ENCODE results near the gene VPS39.

VPS39 gene

GRCh38 chr15:42198516-42198915 is 9.6 kb downstream of the VPS39 start:
- no peak for DNase-seq (ENCODE audit: low read depth)

GRCh38 chr15:42194513-42194912 is 13.6 kb downstream of the VPS39 start:
- DNase-seq (ENCODE audit: low read depth): peak; percentile 91

DNA sequence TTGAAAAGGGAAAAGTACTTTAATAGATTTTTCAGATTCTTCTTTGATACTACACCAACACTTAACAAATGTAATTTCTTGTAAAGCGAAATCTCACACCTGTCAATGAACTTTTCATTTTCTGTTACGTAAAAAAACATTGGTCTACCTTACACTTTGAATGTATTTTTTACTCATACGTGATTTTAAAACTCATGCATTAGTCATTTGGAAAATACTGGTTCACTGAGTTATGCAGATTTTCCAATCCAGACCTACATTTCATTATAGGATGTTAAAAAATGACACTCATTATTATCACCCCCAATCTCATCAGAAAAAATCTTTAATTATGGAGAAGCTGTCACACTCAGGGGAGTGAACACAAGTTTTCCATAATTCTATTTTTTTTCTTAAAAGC is 14.7 kb downstream of the VPS39 start:
- no peak for DNase-seq (ENCODE audit: low read depth)

GRCh38 chr15:42191610-42192346 is 16.3 kb downstream of the VPS39 start:
- no peak for DNase-seq (ENCODE audit: low read depth)

DNA sequence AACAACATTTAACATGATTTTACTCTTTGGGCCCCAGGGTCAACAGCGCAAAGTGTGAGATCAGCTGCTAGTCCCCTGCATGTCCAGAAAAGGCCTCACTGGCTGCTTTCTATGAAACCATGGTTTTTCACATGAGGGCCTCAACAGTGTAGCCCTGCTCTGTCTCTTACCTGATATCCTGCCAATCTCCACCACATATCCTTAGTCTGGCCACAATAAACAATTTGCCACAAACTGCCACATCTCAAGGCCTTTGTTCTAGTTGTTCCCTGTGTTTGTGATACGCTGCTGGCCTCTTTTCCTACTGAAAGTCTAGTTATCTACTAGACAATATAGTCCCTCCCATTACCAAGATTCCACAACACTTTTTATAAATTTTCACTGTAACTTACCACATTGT is 17.7 kb downstream of the VPS39 start:
- no peak for DNase-seq (ENCODE audit: low read depth)

- no peak for DNase-seq (ENCODE audit: low read depth)
These were observed 22.3 kb downstream of the VPS39 start for GRCh38 chr15:42185801-42186200.

DNA sequence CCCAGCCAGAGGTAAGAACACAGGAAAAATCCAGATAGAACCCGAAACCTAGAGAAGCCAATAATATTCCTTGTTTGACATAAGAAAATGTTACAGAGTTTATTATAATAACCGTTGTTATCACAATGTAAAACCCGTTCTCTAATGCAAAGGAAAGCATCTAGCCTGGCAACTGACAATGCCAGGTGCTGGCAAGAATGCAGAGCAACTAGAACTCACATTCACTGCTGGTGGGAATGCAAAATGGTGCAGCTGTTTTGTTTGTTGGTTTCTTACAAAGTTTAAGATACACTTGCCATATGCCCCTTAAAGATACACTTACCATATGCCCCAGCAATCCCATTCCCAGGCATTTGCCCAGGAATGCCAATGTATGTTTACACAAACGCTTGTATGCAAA is 23.4 kb downstream of the VPS39 start:
- no peak for DNase-seq (ENCODE audit: low read depth)

- DNase-seq (ENCODE audit: low read depth): no peak
These were observed 23.8 kb downstream of the VPS39 start for GRCh38 chr15:42184296-42184695.

DNA sequence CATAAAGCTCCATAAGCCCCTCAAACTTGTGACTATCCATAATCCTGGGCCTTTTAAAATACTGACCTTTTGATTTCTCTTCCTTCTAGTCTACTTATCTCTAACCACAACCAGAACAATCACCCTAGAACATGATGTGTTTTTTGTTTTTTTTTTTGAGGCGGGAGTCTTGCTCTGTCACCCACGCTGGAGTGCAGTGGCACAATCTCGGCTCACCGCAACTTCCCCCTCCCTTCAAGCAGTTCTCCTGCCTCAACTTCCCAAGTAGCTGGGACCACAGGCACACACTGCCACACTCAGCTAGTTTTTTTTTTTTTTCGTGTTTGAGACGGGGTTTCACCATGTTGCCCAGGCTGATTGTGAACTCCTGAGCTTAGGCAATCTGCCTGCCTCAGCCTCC is 25.1 kb downstream of the VPS39 start:
- no peak for DNase-seq (ENCODE audit: low read depth)

DNA sequence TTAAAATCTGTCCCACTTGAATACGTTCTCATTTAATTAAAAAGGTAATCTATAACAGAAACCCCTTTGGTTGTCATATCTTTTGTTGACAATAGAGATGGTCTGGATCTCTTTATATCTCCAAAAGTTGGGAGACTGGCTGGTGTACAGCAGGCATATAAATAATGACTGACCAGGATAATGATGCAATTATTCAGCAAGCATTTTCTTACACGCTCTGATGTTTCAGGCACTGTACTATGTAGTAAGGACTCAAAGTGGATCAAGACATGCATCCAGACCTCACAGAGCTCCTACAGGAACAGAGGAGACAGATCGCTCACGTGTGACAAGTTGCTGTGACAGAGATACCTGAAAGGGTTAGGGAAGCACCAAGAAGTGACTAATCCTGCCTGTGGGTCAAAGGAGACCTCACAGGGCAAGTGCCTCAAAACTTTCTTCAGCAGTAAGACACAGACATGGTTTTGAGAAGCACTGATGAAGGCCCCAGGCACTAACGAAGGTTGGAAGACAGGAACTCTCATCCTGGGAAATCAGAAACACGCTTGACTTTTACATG is 25.7 kb downstream of the VPS39 start:
- DNase-seq (ENCODE audit: low read depth): no peak

- no peak for DNase-seq (ENCODE audit: low read depth)
These were observed 30.0 kb downstream of the VPS39 start for GRCh38 chr15:42178056-42178455.

GRCh38 chr15:42175671-42176070 is 32.4 kb downstream of the VPS39 start:
- no peak for DNase-seq (ENCODE audit: low read depth)

- no peak for DNase-seq (ENCODE audit: low read depth)
These were observed 35.6 kb downstream of the VPS39 start for GRCh38 chr15:42172475-42172874.

DNA sequence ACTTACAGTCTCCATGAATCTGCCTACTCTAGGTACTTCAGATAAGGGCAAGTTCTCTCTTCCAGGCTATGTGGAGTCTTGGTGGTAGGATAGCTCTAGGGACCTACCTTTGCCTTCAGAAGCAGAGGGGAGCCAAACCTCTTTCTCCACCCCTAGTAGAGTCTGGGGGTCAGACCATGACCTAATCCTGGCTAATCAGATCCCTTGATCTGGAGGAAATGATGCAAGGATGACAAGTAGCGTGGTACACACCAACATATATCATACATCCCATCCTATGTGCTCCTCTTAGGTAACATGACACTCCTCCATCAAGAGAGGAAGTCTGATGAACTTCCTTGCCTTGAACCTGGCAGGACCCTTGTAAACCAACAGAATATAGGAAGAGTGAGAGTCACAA is 36.3 kb downstream of the VPS39 start:
- DNase-seq (ENCODE audit: low read depth): no peak

- DNase-seq (ENCODE audit: low read depth): no peak
These were observed 37.0 kb downstream of the VPS39 start for GRCh38 chr15:42171122-42171521.

- no peak for DNase-seq (ENCODE audit: low read depth)
These were observed 41.7 kb downstream of the VPS39 start for GRCh38 chr15:42166225-42166940.

DNA sequence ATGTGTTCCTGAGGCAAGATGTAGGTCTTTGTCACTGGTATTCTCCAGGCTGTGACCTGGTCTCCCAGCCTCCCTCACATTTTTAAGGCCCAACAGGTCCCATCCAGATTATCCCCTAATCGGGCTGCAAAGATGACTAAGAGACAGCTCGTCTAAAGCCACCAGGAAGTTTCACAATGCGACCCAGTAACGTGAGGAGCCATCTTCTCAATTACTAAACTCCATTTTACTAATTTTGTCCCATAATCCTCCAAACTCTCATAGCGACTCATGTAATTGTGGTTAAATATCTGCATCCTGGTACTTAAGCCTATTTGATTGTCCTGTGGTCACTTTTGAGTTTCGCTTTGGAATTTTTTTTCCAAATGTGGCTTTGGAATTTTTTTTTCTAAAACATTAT is 43.0 kb downstream of the VPS39 start:
- peak; percentile 42 for DNase-seq (ENCODE audit: low read depth)

- no peak for DNase-seq (ENCODE audit: low read depth)
These were observed 44.1 kb downstream of the VPS39 start for GRCh38 chr15:42163947-42164550.

DNA sequence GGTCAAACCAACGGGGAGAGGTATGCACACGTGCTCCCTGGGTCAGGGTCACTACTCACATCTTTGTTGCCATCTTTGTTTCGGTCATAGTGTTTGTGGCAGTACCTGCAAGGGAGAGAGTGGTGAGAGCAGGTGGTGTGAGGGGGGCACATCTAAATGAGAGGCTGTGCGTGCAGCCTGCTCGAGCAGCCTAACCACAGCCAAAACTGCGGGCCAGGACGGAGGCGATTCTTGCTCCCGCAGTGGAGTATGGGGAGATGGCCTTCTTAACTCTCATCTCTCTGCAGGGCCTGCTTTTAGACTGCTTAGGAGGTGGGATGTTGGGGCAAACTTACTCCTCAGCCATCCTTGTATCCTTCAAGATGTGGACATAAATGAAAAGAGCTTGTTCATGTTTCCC is 44.8 kb downstream of the VPS39 start:
- DNase-seq (ENCODE audit: low read depth): no peak

DNA sequence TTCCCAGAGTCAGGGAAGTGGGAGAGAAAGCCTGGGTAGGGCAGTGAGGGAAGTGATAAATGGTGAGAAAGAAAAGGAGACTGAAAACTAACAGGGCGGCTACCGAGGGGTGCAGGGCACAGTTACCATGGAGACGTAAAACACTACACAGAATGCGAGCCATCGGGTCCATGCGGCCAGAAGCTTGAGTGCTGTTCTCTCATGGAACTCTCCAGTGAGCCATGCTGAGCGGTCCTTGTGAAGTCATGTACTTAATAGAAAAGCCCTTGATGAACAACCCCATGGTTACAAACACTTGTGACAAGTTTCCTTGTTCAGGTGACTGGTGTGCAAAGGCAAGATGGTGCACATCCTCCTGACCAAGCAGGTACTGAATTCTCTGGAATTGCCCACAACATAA is 48.0 kb downstream of the VPS39 start:
- DNase-seq (ENCODE audit: low read depth): no peak

GRCh38 chr15:42159381-42160015 is 48.6 kb downstream of the VPS39 start:
- DNase-seq (ENCODE audit: low read depth): no peak

GRCh38 chr15:42158941-42159340 is 49.2 kb downstream of the VPS39 start:
- no peak for DNase-seq (ENCODE audit: low read depth)
